ENCODE measurements around the gene NCDN. TPM values are rescaled to one million over a fixed set of nuclear protein-coding genes. Genes with fewer than 3 reads are reported as not detected.

Gene NCDN
- total RNA-seq, 2 experiments from 2014 or later: 17.3 to 17.5 TPM

- CTCF ChIA-PET: interaction anchor here (1.1 to 11.4 kb wide), 3 partner anchors 12 to 81 kb away, joined by 4 to 140 read pairs (median 5); no protein-coding TSS in a partner anchor
- no peaks in the 10 kb centered on the region for H3K27me3 Mint-ChIP-seq
- intact Hi-C loops (cut with micrococcal nuclease): no loop called here
- TF ChIP-seq CTCF (IDR thresholded peaks at IDR 0.05): no peak
- peaks cover 10% of the 10 kb centered on the region for H3K9me3 Mint-ChIP-seq
- H3K4me1 Mint-ChIP-seq (ENCODE audit: low read depth): peaks cover 29% of the 10 kb centered on the region
- POLR2A ChIA-PET: interaction anchor here (0.7 kb wide), 1 partner anchor 13 kb away, joined by 3 read pairs; no protein-coding TSS in a partner anchor
- no peak overlapping the region for H3K27ac Mint-ChIP-seq
- no peak for ATAC-seq
- H3K4me3 Mint-ChIP-seq: no peak overlapping the region
- peaks cover 31% of the 10 kb centered on the region for H3K36me3 Mint-ChIP-seq (ENCODE audit: low read depth)
- DNase-seq: no peak
Observed at GRCh38 chr1:35532497-35533223, 24.9 kb upstream of the NCDN start.

GRCh38 chr1:35533586-35533985 lies 24.0 kb upstream of the NCDN start:
- Mint-ChIP-seq H3K4me3 (no peak overlapping the region), H3K36me3 (ENCODE audit: low read depth) (peaks cover 29% of the 10 kb centered on the region)
- POLR2A ChIA-PET: interaction anchor here (0.7 kb wide), 1 partner anchor 12 kb away, joined by 3 read pairs; no protein-coding TSS in a partner anchor

GRCh38 chr1:35535243-35535642 lies 22.4 kb upstream of the NCDN start:
- no peak for TF ChIP-seq CTCF (IDR thresholded peaks at IDR 0.05)
- H3K36me3 Mint-ChIP-seq (ENCODE audit: low read depth): peaks cover 20% of the 10 kb centered on the region
- H3K27ac Mint-ChIP-seq: no peak overlapping the region
- ChIA-PET POLR2A (interaction anchor here (1.0 kb wide), 1 partner anchor 30 kb away, joined by 3 read pairs; no protein-coding TSS in a partner anchor), CTCF (interaction anchor here (0.7 to 11.4 kb wide), 4 partner anchors 9 to 92 kb away, joined by 4 to 140 read pairs (median 6); no protein-coding TSS in a partner anchor)
- no peaks in the 10 kb centered on the region for H3K27me3 Mint-ChIP-seq
- ATAC-seq (no peak), DNase-seq (no peak)
- intact Hi-C loops (cut with micrococcal nuclease): no loop called here
- H3K9me3 Mint-ChIP-seq: peaks cover 6% of the 10 kb centered on the region
- no peak overlapping the region for H3K4me3 Mint-ChIP-seq
- peaks cover 53% of the 10 kb centered on the region for H3K4me1 Mint-ChIP-seq (ENCODE audit: low read depth)

More at GRCh38 chr1:35533586-35533985, 24.0 kb upstream of the NCDN start:
- ATAC-seq (no peak), DNase-seq (no peak)
- Mint-ChIP-seq H3K27me3 (no peaks in the 10 kb centered on the region), H3K9me3 (peaks cover 10% of the 10 kb centered on the region), H3K27ac (no peak overlapping the region), H3K4me1 (ENCODE audit: low read depth) (peaks cover 36% of the 10 kb centered on the region)
- intact Hi-C loops (cut with micrococcal nuclease): no loop called here
- TF ChIP-seq CTCF (IDR thresholded peaks at IDR 0.05): no peak
- CTCF ChIA-PET: interaction anchor here (1.1 to 11.4 kb wide), 3 partner anchors 11 to 82 kb away, joined by 4 to 140 read pairs (median 5); no protein-coding TSS in a partner anchor

- no peak for TF ChIP-seq CTCF (IDR thresholded peaks at IDR 0.05)
- peaks cover 61% of the 10 kb centered on the region for H3K4me1 Mint-ChIP-seq (ENCODE audit: low read depth)
- ChIA-PET POLR2A (interaction anchor here (0.8 to 1.2 kb wide), 3 partner anchors 28 to 228 kb away, joined by 3 read pairs; no protein-coding TSS in a partner anchor), CTCF (interaction anchor here (0.8 to 11.4 kb wide), 5 partner anchors 8 to 85 kb away, joined by 3 to 140 read pairs (median 8); no protein-coding TSS in a partner anchor)
- DNase-seq (peak; percentile 39), ATAC-seq (peak; percentile 50)
- H3K4me3 Mint-ChIP-seq: peak overlapping the region; percentile 17
- intact Hi-C loops (cut with micrococcal nuclease): no loop called here
- peak overlapping the region; percentile 63 for H3K27ac Mint-ChIP-seq
- no peaks in the 10 kb centered on the region for H3K9me3 Mint-ChIP-seq
- no peaks in the 10 kb centered on the region for H3K27me3 Mint-ChIP-seq
- H3K36me3 Mint-ChIP-seq (ENCODE audit: low read depth): peaks cover 20% of the 10 kb centered on the region
Observed at GRCh38 chr1:35536556-35537162, 20.9 kb upstream of the NCDN start.
